K562 (cell line): ENCODE results near the gene LBHD1. TPM values are rescaled to one million over a fixed set of nuclear protein-coding genes. Genes with fewer than 3 reads are reported as not detected.

Source experiments
- ARHGAP35 ChIP-seq: fragments of 450-650 bp; IDR thresholded peaks from 2 replicates; pipeline ENCODE4 v1.6.1; 2018; ENCODE audit not compliant: partially characterized antibody
- CEBPG ChIP-seq, 3 experiments: fragments of 200-800 bp in 1 of 3; sonication (Bioruptor generic) in 1 of 3; sonication (generic) in 1 of 3; formaldehyde crosslinking in 1 of 3; IDR thresholded peaks in 2 of 3; conservative IDR thresholded peaks in 1 of 3; 2 replicates each; pipeline versions ENCODE4 v1.6.1 to v1.8.0; 2016 to 2022; ENCODE audit warnings: missing compliant biosample characterization in 2 of 3, missing genetic modification characterization in 2 of 3, mild to moderate bottlenecking in 1 of 3, missing genetic modification reagents in 1 of 3
- DDX20 ChIP-seq: fragments of 450-650 bp; IDR thresholded peaks from 2 replicates; pipeline ENCODE4 v1.6.1; 2016; ENCODE audit warnings: missing genetic modification characterization, low read depth, mild to moderate bottlenecking, missing compliant biosample characterization, moderate library complexity
- EGR1 ChIP-seq: fragments of 450-650 bp; conservative IDR thresholded peaks from 2 replicates; pipeline ENCODE4 v1.6.1; 2017; ENCODE audit warnings: mild to moderate bottlenecking
- FIP1L1 ChIP-seq: fragments of 200-400 bp; formaldehyde crosslinking; IDR thresholded peaks from 2 replicates; pipeline ENCODE4 v1.6.1; 2018; ENCODE audit warnings: mild to moderate bottlenecking, low read depth, low read length; ENCODE audit not compliant: poor library complexity, severe bottlenecking
- L3MBTL2 ChIP-seq: fragments of 450-650 bp; IDR thresholded peaks from 2 replicates; pipeline ENCODE4 v1.6.1; 2016; ENCODE audit warnings: mild to moderate bottlenecking, moderate library complexity
- NFE2L1 ChIP-seq: fragments of 450-650 bp; IDR thresholded peaks from 2 replicates; pipeline ENCODE4 v1.6.1; 2016; ENCODE audit warnings: missing genetic modification characterization, low read depth, mild to moderate bottlenecking, missing compliant biosample characterization, moderate library complexity, borderline replicate concordance
- PHF20 ChIP-seq: fragments of 450-650 bp; IDR thresholded peaks from 2 replicates; pipeline ENCODE4 v1.6.1; 2018; ENCODE audit not compliant: partially characterized antibody
- PHF8 ChIP-seq: fragments of 200-600 bp; sonication (generic); IDR thresholded peaks from 2 replicates; pipeline ENCODE4 v1.6.1; 2012; ENCODE audit warnings: mixed run types, mild to moderate bottlenecking, inconsistent platforms, low read length, moderate library complexity, borderline replicate concordance
- RBM14 ChIP-seq: fragments of 200-400 bp; formaldehyde crosslinking; IDR thresholded peaks from 2 replicates; pipeline ENCODE4 v1.6.1; 2018; ENCODE audit warnings: low read depth, mild to moderate bottlenecking, low read length, moderate library complexity, borderline replicate concordance; ENCODE audit not compliant: insufficient read depth
- RFX5 ChIP-seq: IDR thresholded peaks from 2 replicates; pipeline ENCODE4 v1.6.1; 2011; ENCODE audit warnings: low read depth, mild to moderate bottlenecking, improper control_type of control experiment, low read length
- SMAD4 ChIP-seq: fragments of 250-450 bp; sonication (Bioruptor Pico); conservative IDR thresholded peaks from 2 replicates; pipeline ENCODE4 v1.8.0; 2021; ENCODE audit warnings: inconsistent platforms, mild to moderate bottlenecking, moderate library complexity
- TARDBP ChIP-seq: fragments of 450-650 bp; IDR thresholded peaks from 2 replicates; pipeline ENCODE4 v1.6.1; 2016
- XRCC3 ChIP-seq: fragments of 450-650 bp; IDR thresholded peaks from 2 replicates; pipeline ENCODE4 v1.6.1; 2017; ENCODE audit warnings: mild to moderate bottlenecking, moderate library complexity
- ZNF134 ChIP-seq: fragments of 250-450 bp; sonication (Bioruptor Pico); conservative IDR thresholded peaks from 2 replicates; pipeline ENCODE4 v1.4.0; 2020
- polyA plus RNA-seq, 8 experiments: library from polyadenylated mRNA; depleted of rRNA in 4 of 8; stranded (reverse) in 5 of 8; unstranded in 3 of 8; fragments of >200 nt; fragmentation: Nextera tagmentation in 2 of 8; fragmentation: Illumina TruSeq in 1 of 8; extraction: Ambion mirVana in 2 of 8; extraction: Trizol in 1 of 8; gene quantifications; 2 replicates each; pipeline versions ENCODE4 v1.2.1 to v1.2.3, GENCODE V29; 2011 to 2014; ENCODE audit warnings: inconsistent platforms in 1 of 8, missing spikeins in 1 of 8
- total RNA-seq, 7 experiments: library from RNA; depleted of rRNA in 6 of 7; stranded (reverse); fragments of >200 nt in 6 of 7; fragmentation: Illumina TruSeq in 2 of 7; extraction: Trizol in 2 of 7; gene quantifications; 2 replicates each; pipeline versions ENCODE4 v1.2.1 to v1.2.3, GENCODE V29; 2011 to 2021; ENCODE audit warnings: low replicate concordance in 1 of 7
- TF ChIP-seq, protein P1 (sequence below): fragments of 450-650 bp; IDR thresholded peaks from 2 replicates; pipeline ENCODE4 v1.6.1; 2017; ENCODE audit warnings: antibody characterized with exemption
- TF ChIP-seq, protein P2 (sequence below), 2 experiments: fragments of 450-650 bp in 1 of 2; sonication (generic) in 1 of 2; formaldehyde crosslinking; conservative IDR thresholded peaks; 2 replicates each; pipeline versions ENCODE4 v1.4.0 to v1.8.1; 2020 to 2022; ENCODE audit warnings: mild to moderate bottlenecking in 1 of 2, missing genetic modification reagents in 1 of 2
- TF ChIP-seq, protein P3 (sequence below): fragments of 450-650 bp; formaldehyde crosslinking; IDR thresholded peaks from 2 replicates; pipeline ENCODE4 v1.4.0; 2020; ENCODE audit warnings: mild to moderate bottlenecking, moderate library complexity
- TF ChIP-seq, protein P4 (sequence below): fragments of 250-450 bp; sonication (Bioruptor Pico); IDR thresholded peaks from 2 replicates; pipeline ENCODE4 v1.4.0; 2020; ENCODE audit warnings: mild to moderate bottlenecking, moderate library complexity
- TF ChIP-seq, protein P5 (sequence below): IDR thresholded peaks from 2 replicates; pipeline ENCODE4 v1.6.1; 2016; ENCODE audit warnings: missing genetic modification characterization, missing compliant biosample characterization

Gene LBHD1
- total and polyA plus RNA-seq, 9 of the 15 experiments (the other 6 are each of a cell fraction or from before 2014, with no cell fraction given), result 2.6 to 28.0 (median 12.5) TPM

DNA sequence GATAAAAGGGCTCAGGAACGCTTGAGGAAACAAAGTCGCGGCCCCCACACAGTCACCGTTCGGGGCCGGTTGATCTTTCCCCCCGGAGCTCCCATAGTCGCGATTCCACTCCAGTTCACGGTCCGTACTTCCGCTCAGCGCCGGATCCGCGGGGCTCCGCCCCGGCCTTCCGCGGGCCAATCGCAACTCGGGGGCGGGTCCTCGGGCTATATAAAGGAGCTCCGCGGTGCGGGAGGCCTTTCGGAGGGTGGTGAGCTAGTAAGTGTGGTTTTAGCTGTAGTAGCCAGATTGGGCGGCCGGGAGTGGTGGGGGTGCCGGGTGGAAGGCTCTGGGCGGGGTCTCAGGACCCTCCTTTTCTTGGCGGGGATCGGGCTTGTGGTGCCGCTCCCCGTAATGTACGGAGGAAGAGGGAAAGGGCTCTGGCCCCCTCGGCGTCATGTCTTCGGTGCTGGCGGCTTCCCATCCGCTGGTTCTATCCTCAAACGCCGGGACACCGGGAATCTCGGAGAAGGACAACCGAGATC lies 6.9 kb downstream of the LBHD1 start, which contains the start of the genes C11orf98 and CSKMT (continued):
- no peak for TF ChIP-seq CEBPG (CRISPR knock-in tag; IDR thresholded peaks at IDR 0.05)
- TF ChIP-seq CEBPG (tag; conservative IDR thresholded peaks at IDR 0.05 in 1 of 2, IDR thresholded peaks at IDR 0.05 in 1 of 2), result no peak
- peak; percentile 76 for TF ChIP-seq FIP1L1
- TF ChIP-seq ARHGAP35, result no peak
- TF ChIP-seq, protein P1, sequence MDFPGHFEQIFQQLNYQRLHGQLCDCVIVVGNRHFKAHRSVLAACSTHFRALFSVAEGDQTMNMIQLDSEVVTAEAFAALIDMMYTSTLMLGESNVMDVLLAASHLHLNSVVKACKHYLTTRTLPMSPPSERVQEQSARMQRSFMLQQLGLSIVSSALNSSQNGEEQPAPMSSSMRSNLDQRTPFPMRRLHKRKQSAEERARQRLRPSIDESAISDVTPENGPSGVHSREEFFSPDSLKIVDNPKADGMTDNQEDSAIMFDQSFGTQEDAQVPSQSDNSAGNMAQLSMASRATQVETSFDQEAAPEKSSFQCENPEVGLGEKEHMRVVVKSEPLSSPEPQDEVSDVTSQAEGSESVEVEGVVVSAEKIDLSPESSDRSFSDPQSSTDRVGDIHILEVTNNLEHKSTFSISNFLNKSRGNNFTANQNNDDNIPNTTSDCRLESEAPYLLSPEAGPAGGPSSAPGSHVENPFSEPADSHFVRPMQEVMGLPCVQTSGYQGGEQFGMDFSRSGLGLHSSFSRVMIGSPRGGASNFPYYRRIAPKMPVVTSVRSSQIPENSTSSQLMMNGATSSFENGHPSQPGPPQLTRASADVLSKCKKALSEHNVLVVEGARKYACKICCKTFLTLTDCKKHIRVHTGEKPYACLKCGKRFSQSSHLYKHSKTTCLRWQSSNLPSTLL, result no peak
- no peak for TF ChIP-seq DDX20 (tag)
- TF ChIP-seq, protein P2, sequence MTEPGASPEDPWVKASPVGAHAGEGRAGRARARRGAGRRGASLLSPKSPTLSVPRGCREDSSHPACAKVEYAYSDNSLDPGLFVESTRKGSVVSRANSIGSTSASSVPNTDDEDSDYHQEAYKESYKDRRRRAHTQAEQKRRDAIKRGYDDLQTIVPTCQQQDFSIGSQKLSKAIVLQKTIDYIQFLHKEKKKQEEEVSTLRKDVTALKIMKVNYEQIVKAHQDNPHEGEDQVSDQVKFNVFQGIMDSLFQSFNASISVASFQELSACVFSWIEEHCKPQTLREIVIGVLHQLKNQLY (CRISPR knock-in tag; conservative IDR thresholded peaks at IDR 0.05), result peak in 1 of 2 experiments; percentile 56; a peak in 2 of 4 replicates
- TF ChIP-seq NFE2L1, result no peak
- TF ChIP-seq L3MBTL2, result no peak
- no peak for TF ChIP-seq ZNF134 (CRISPR knock-in tag)
- peak; percentile 43; the same call in 1 of the 2 replicates for TF ChIP-seq EGR1
- TF ChIP-seq, protein P3, sequence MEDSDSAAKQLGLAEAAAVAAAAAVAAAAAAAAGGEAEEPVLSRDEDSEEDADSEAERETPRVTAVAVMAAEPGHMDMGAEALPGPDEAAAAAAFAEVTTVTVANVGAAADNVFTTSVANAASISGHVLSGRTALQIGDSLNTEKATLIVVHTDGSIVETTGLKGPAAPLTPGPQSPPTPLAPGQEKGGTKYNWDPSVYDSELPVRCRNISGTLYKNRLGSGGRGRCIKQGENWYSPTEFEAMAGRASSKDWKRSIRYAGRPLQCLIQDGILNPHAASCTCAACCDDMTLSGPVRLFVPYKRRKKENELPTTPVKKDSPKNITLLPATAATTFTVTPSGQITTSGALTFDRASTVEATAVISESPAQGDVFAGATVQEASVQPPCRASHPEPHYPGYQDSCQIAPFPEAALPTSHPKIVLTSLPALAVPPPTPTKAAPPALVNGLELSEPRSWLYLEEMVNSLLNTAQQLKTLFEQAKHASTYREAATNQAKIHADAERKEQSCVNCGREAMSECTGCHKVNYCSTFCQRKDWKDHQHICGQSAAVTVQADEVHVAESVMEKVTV (CRISPR knock-in tag), result 0 out of 2 replicates have a peak, but pooled peaks have one; percentile 8
- no peak for TF ChIP-seq RBM14
- 0 out of 2 replicates have a peak, but pooled peaks have one; percentile 52 for TF ChIP-seq TARDBP
- no peak for TF ChIP-seq XRCC3
- TF ChIP-seq, protein P4, sequence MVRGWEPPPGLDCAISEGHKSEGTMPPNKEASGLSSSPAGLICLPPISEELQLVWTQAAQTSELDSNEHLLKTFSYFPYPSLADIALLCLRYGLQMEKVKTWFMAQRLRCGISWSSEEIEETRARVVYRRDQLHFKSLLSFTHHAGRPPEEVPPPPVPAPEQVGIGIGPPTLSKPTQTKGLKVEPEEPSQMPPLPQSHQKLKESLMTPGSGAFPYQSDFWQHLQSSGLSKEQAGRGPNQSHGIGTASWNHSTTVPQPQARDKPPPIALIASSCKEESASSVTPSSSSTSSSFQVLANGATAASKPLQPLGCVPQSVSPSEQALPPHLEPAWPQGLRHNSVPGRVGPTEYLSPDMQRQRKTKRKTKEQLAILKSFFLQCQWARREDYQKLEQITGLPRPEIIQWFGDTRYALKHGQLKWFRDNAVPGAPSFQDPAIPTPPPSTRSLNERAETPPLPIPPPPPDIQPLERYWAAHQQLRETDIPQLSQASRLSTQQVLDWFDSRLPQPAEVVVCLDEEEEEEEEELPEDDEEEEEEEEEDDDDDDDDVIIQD (CRISPR knock-in tag), result no peak
- TF ChIP-seq PHF20, result no peak
- peak; percentile 46; the same call in 1 of the 2 replicates for TF ChIP-seq RFX5
- TF ChIP-seq PHF8, result peak; percentile 96
- TF ChIP-seq, protein P5, sequence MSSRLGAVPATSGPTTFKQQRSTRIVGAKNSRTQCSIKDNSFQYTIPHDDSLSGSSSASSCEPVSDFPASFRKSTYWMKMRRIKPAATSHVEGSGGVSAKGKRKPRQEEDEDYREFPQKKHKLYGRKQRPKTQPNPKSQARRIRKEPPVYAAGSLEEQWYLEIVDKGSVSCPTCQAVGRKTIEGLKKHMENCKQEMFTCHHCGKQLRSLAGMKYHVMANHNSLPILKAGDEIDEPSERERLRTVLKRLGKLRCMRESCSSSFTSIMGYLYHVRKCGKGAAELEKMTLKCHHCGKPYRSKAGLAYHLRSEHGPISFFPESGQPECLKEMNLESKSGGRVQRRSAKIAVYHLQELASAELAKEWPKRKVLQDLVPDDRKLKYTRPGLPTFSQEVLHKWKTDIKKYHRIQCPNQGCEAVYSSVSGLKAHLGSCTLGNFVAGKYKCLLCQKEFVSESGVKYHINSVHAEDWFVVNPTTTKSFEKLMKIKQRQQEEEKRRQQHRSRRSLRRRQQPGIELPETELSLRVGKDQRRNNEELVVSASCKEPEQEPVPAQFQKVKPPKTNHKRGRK (tag), result no peak
- TF ChIP-seq SMAD4 (CRISPR knock-in tag), result no peak
